HCEC 1CT (cell line): Measurements from ENCODE around the gene HIPK3.
"Not testable (repeated sequence)": the region's sequence is repeated elsewhere in the genome, so short reads cannot be mapped to it uniquely, and the experiment has no call there.

Experiments
- DNase-seq: peaks from one replicate; pipeline ENCODE4 v3.0.0-alpha.2; 2017

The HIPK3 gene

GRCh38 chr11:33257160-33257896 lies at the start of gene HIPK3:
Gene HIPK3 (plus strand): TSS chr11:33257381.
- peak; percentile 83 for DNase-seq

GRCh38 chr11:33207408-33207985 lies 49.7 kb upstream of the HIPK3 start:
- no peak for DNase-seq

GRCh38 chr11:33208150-33208549 lies 49.0 kb upstream of the HIPK3 start:
- DNase-seq = no peak

- DNase-seq = no peak
Measured at GRCh38 chr11:33211153-33211552, 46.0 kb upstream of the HIPK3 start.

- DNase-seq = no peak
Measured at GRCh38 chr11:33211580-33211979, 45.6 kb upstream of the HIPK3 start.

GRCh38 chr11:33214187-33214586 lies 43.0 kb upstream of the HIPK3 start:
- DNase-seq = no peak

GRCh38 chr11:33214767-33215166 lies 42.4 kb upstream of the HIPK3 start:
- DNase-seq = no peak

- DNase-seq = not testable (repeated sequence)
Measured at GRCh38 chr11:33216676-33217075, 40.5 kb upstream of the HIPK3 start.

GRCh38 chr11:33222052-33222750 lies 35.0 kb upstream of the HIPK3 start:
- no peak for DNase-seq

GRCh38 chr11:33225371-33225770 lies 31.8 kb upstream of the HIPK3 start:
- no peak for DNase-seq

- DNase-seq = peak; percentile 26
Measured at GRCh38 chr11:33227578-33228261, 29.5 kb upstream of the HIPK3 start.

- DNase-seq = no peak
Measured at GRCh38 chr11:33234397-33235190, 22.6 kb upstream of the HIPK3 start.

GRCh38 chr11:33237039-33237597 lies 20.1 kb upstream of the HIPK3 start:
- DNase-seq = no peak

- no peak for DNase-seq
Measured at GRCh38 chr11:33242575-33242974, 14.6 kb upstream of the HIPK3 start.

GRCh38 chr11:33243654-33244053 lies 13.5 kb upstream of the HIPK3 start:
- not testable (repeated sequence) for DNase-seq

GRCh38 chr11:33248416-33248971 lies 8.7 kb upstream of the HIPK3 start:
- peak; percentile 80 for DNase-seq

GRCh38 chr11:33256031-33256812 lies 959 bp upstream of the HIPK3 start:
- peak; percentile 17 for DNase-seq

- DNase-seq = no peak
Measured at GRCh38 chr11:33256813-33257159, 395 bp upstream of the HIPK3 start.

GRCh38 chr11:33257897-33258630 lies 883 bp downstream of the HIPK3 start:
- DNase-seq = peak; percentile 87

- no peak for DNase-seq
Measured at GRCh38 chr11:33258631-33259205, 1.5 kb downstream of the HIPK3 start.
